ENCODE results near the gene RFNG. TPM values are rescaled to one million over a fixed set of nuclear protein-coding genes. Genes with fewer than 3 reads are reported as not detected.

RFNG gene
- total and polyA plus RNA-seq, 2 of the 13 experiments (the other 11 are each of a cell fraction or from before 2014, with no cell fraction given): 61.4 to 64.0 TPM

DNA sequence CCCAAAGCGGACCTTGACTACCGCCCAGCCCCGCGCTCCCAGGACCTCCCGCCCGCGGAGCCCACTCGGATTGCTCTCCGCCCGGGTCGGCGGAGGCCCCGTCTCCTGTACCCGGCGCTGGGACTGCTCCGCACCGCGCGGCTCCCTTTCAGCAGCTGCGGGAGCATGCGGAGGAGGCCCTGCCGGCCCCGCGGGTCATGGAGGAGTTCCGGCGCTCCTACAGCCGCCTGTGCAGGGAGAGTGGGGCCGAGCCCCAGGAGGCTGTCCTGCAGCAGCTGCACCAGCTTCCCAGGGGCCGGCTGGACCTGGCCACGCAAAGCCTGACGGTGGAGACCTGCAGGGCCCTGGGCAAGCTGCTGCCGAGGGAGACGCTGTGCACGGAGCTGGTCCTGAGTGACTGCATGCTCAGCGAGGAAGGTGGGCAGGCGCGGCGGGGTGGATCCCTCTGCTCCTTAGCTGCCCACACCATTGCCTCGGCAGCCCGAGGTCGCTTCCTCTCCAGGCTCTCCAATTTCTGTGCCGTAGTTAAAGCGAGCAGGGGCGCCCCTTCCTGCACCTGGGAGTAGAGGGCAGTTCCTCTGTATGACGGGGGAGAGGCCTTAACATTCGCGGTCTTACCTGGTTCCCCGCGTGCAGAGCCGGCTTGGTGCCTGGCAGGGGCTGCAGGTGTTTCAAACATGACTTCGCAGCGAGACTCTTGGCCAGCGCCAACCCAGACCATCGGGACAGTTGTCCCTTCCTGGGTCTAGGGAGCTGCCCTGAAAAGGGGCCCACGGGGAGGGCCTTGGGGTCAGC lies 28.0 kb downstream of the RFNG start (continued):
- TF ChIP-seq, protein P1, sequence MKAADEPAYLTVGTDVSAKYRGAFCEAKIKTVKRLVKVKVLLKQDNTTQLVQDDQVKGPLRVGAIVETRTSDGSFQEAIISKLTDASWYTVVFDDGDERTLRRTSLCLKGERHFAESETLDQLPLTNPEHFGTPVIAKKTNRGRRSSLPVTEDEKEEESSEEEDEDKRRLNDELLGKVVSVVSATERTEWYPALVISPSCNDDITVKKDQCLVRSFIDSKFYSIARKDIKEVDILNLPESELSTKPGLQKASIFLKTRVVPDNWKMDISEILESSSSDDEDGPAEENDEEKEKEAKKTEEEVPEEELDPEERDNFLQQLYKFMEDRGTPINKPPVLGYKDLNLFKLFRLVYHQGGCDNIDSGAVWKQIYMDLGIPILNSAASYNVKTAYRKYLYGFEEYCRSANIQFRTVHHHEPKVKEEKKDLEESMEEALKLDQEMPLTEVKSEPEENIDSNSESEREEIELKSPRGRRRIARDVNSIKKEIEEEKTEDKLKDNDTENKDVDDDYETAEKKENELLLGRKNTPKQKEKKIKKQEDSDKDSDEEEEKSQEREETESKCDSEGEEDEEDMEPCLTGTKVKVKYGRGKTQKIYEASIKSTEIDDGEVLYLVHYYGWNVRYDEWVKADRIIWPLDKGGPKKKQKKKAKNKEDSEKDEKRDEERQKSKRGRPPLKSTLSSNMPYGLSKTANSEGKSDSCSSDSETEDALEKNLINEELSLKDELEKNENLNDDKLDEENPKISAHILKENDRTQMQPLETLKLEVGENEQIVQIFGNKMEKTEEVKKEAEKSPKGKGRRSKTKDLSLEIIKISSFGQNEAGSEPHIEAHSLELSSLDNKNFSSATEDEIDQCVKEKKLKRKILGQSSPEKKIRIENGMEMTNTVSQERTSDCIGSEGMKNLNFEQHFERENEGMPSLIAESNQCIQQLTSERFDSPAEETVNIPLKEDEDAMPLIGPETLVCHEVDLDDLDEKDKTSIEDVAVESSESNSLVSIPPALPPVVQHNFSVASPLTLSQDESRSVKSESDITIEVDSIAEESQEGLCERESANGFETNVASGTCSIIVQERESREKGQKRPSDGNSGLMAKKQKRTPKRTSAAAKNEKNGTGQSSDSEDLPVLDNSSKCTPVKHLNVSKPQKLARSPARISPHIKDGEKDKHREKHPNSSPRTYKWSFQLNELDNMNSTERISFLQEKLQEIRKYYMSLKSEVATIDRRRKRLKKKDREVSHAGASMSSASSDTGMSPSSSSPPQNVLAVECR (CRISPR knock-in tag; IDR thresholded peaks at IDR 0.05; ENCODE audit: borderline replicate concordance): peak; percentile 30; the same call in 1 of the 2 replicates
- TF ChIP-seq, protein P2, sequence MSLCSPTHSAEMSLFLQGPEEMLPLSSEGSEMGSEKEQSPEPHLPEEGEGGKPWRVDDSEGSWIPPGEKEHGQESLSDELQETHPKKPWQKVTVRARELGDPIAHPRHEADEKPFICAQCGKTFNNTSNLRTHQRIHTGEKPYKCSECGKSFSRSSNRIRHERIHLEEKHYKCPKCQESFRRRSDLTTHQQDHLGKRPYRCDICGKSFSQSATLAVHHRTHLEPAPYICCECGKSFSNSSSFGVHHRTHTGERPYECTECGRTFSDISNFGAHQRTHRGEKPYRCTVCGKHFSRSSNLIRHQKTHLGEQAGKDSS (CRISPR knock-in tag; IDR thresholded peaks at IDR 0.05; ENCODE audit: borderline replicate concordance, low read depth): peak; percentile 36; the same call in 1 of the 2 replicates
- TF ChIP-seq ZNF558 (CRISPR knock-in tag; IDR thresholded peaks at IDR 0.05; ENCODE audit: borderline replicate concordance): no peak
- no peak for TF ChIP-seq CENPX (CRISPR knock-in tag; IDR thresholded peaks at IDR 0.05)
- TF ChIP-seq MEIS1 (CRISPR knock-in tag; IDR thresholded peaks at IDR 0.05; ENCODE audit: borderline replicate concordance): 0 out of 2 replicates have a peak, but pooled peaks have one; percentile 35
- no peak for TF ChIP-seq EHMT2 (IDR thresholded peaks at IDR 0.05; ENCODE audit: borderline replicate concordance, low read depth, low read length)
- TF ChIP-seq PAF1 (CRISPR knock-in tag; IDR thresholded peaks at IDR 0.05): no peak
- peak; percentile 79; the same call in 1 of the 2 replicates for TF ChIP-seq WIZ (CRISPR knock-in tag; IDR thresholded peaks at IDR 0.05)
- no peak for TF ChIP-seq GPN1 (CRISPR knock-in tag; IDR thresholded peaks at IDR 0.05; ENCODE audit: borderline replicate concordance)
- peak; percentile 41; the same call in 1 of the 2 replicates for TF ChIP-seq ZNF333 (CRISPR knock-in tag; IDR thresholded peaks at IDR 0.05; ENCODE audit: borderline replicate concordance)
- TF ChIP-seq, protein P3, sequence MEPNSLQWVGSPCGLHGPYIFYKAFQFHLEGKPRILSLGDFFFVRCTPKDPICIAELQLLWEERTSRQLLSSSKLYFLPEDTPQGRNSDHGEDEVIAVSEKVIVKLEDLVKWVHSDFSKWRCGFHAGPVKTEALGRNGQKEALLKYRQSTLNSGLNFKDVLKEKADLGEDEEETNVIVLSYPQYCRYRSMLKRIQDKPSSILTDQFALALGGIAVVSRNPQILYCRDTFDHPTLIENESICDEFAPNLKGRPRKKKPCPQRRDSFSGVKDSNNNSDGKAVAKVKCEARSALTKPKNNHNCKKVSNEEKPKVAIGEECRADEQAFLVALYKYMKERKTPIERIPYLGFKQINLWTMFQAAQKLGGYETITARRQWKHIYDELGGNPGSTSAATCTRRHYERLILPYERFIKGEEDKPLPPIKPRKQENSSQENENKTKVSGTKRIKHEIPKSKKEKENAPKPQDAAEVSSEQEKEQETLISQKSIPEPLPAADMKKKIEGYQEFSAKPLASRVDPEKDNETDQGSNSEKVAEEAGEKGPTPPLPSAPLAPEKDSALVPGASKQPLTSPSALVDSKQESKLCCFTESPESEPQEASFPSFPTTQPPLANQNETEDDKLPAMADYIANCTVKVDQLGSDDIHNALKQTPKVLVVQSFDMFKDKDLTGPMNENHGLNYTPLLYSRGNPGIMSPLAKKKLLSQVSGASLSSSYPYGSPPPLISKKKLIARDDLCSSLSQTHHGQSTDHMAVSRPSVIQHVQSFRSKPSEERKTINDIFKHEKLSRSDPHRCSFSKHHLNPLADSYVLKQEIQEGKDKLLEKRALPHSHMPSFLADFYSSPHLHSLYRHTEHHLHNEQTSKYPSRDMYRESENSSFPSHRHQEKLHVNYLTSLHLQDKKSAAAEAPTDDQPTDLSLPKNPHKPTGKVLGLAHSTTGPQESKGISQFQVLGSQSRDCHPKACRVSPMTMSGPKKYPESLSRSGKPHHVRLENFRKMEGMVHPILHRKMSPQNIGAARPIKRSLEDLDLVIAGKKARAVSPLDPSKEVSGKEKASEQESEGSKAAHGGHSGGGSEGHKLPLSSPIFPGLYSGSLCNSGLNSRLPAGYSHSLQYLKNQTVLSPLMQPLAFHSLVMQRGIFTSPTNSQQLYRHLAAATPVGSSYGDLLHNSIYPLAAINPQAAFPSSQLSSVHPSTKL (CRISPR knock-in tag; IDR thresholded peaks at IDR 0.05): no peak
- TF ChIP-seq, protein P4, sequence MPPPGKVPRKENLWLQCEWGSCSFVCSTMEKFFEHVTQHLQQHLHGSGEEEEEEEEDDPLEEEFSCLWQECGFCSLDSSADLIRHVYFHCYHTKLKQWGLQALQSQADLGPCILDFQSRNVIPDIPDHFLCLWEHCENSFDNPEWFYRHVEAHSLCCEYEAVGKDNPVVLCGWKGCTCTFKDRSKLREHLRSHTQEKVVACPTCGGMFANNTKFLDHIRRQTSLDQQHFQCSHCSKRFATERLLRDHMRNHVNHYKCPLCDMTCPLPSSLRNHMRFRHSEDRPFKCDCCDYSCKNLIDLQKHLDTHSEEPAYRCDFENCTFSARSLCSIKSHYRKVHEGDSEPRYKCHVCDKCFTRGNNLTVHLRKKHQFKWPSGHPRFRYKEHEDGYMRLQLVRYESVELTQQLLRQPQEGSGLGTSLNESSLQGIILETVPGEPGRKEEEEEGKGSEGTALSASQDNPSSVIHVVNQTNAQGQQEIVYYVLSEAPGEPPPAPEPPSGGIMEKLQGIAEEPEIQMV (CRISPR knock-in tag; IDR thresholded peaks at IDR 0.05; ENCODE audit: low read depth): no peak
- TF ChIP-seq, protein P5, sequence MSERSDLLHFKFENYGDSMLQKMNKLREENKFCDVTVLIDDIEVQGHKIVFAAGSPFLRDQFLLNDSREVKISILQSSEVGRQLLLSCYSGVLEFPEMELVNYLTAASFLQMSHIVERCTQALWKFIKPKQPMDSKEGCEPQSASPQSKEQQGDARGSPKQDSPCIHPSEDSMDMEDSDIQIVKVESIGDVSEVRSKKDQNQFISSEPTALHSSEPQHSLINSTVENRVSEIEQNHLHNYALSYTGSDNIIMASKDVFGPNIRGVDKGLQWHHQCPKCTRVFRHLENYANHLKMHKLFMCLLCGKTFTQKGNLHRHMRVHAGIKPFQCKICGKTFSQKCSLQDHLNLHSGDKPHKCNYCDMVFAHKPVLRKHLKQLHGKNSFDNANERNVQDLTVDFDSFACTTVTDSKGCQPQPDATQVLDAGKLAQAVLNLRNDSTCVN (CRISPR knock-in tag; IDR thresholded peaks at IDR 0.05; ENCODE audit: borderline replicate concordance): peak; percentile 38; the same call in 1 of the 2 replicates
- TF ChIP-seq TMF1 (CRISPR knock-in tag; IDR thresholded peaks at IDR 0.05; ENCODE audit: low read depth): peak; percentile 78
- no peak for TF ChIP-seq ZNF260 (CRISPR knock-in tag; IDR thresholded peaks at IDR 0.05; ENCODE audit: borderline replicate concordance, low read depth)
